Placental epithelial cell (primary cell): Measurements from ENCODE around the gene HRH4. TPM values are rescaled to one million over a fixed set of nuclear protein-coding genes. Genes with fewer than 3 reads are reported as not detected.

Experiments used
- small RNA-seq: library from RNA; depleted of rRNA; stranded (forward); fragments of <200 nt; gene quantifications from one replicate; pipeline ENCODE3, GENCODE V24; 2012
- total RNA-seq: library from RNA; depleted of rRNA; stranded (reverse); fragments of >200 nt; gene quantifications from 2 replicates; pipeline ENCODE4 v1.2.3, GENCODE V29; 2012

Gene HRH4
- total RNA-seq: not detected in 2 replicates

GRCh38 chr18:24460388-24460787, at the start of gene HRH4:
Gene HRH4, plus strand, starts transcription at chr18:24460637. Its CDS starts 92 bp downstream, at chr18:24460729.

GRCh38 chr18:24426398-24427294, 33.8 kb upstream of the HRH4 start, which contains the start of gene IMPACT:
Gene IMPACT, plus strand, starts transcription at chr18:24426670. Its CDS starts 87 bp downstream, at chr18:24426757.

Small RNA genes lying within 50 kb of the gene (small RNA-seq; reads per million reads assigned to genes)
- not detected for gene RF00019

Other genes starting within 250 kb of the HRH4 start
- 33.9 and 44.4 TPM in 2 replicates for gene OSBPL1A, start 62.8 kb upstream of the HRH4 start, total RNA-seq
- 33.7 and 41.2 TPM in 2 replicates for gene IMPACT, start 34.0 kb upstream of the HRH4 start, total RNA-seq